Neural progenitor cell (in vitro differentiated cells): ENCODE results near the gene CRYM. TPM values are rescaled to one million over a fixed set of nuclear protein-coding genes. Genes with fewer than 3 reads are reported as not detected.
"Not testable (repeated sequence)": the region's sequence is repeated elsewhere in the genome, so short reads cannot be mapped to it uniquely, and the experiment has no call there.

Source experiments
- DNase-seq: peaks from one replicate; pipeline ENCODE4 v3.0.0-alpha.2; 2016; ENCODE audit warnings: low spot score
- H2AFZ ChIP-seq: fragments of 200-600 bp; sonication (generic); replicated peaks from 2 replicates; pipeline ENCODE4 v1.6.1; 2016; ENCODE audit warnings: antibody characterized with exemption
- H3F3A ChIP-seq: fragments of 200-600 bp; sonication (generic); 2 replicates; pipeline ENCODE4 v1.6.1; 2016; ENCODE audit warnings: antibody characterized with exemption, low read depth
- H3K27ac ChIP-seq: fragments of 200-600 bp; sonication (generic); 2 replicates; pipeline ENCODE4 v1.5.1; 2016; ENCODE audit warnings: mild to moderate bottlenecking
- H3K27me3 ChIP-seq: fragments of 200-600 bp; sonication (generic); 2 replicates; pipeline ENCODE4 v1.6.1; 2016; ENCODE audit warnings: mild to moderate bottlenecking, moderate library complexity
- H3K36me3 ChIP-seq: fragments of 200-600 bp; sonication (generic); 2 replicates; pipeline ENCODE4 v1.5.1; 2016
- H3K4me1 ChIP-seq: fragments of 200-600 bp; sonication (generic); 2 replicates; pipeline ENCODE4 v1.6.1; 2016; ENCODE audit warnings: mixed run types
- H3K4me2 ChIP-seq: fragments of 200-600 bp; sonication (generic); 2 replicates; pipeline ENCODE4 v1.6.1; 2016
- H3K4me3 ChIP-seq: fragments of 200-600 bp; sonication (generic); 2 replicates; pipeline ENCODE4 v1.5.1; 2016
- H3K79me2 ChIP-seq: fragments of 200-600 bp; sonication (generic); 2 replicates; pipeline ENCODE4 v1.6.1; 2016; ENCODE audit warnings: low read depth
- H3K9ac ChIP-seq: fragments of 200-600 bp; sonication (generic); 2 replicates; pipeline ENCODE4 v1.6.1; 2016
- H3K9me3 ChIP-seq: fragments of 200-600 bp; sonication (generic); 2 replicates; pipeline ENCODE4 v1.5.1; 2016; ENCODE audit warnings: low read depth
- H4K20me1 ChIP-seq: fragments of 200-600 bp; sonication (generic); 2 replicates; pipeline ENCODE4 v1.6.1; 2016; ENCODE audit warnings: low read depth
- H3K27ac Mint-ChIP-seq: 3 replicates; pipeline ENCODE4 v1.8.0; 2021; ENCODE audit warnings: mixed read lengths
- H3K27me3 Mint-ChIP-seq: 2 replicates; pipeline ENCODE4 v1.8.0; 2022; ENCODE audit warnings: low read depth, mild to moderate bottlenecking, inconsistent platforms, moderate library complexity, mixed read lengths; ENCODE audit not compliant: insufficient read depth
- H3K36me3 Mint-ChIP-seq: 3 replicates; pipeline ENCODE4 v1.8.0; 2021; ENCODE audit warnings: mixed read lengths
- H3K4me1 Mint-ChIP-seq: 3 replicates; pipeline ENCODE4 v1.8.0; 2021; ENCODE audit warnings: mixed read lengths
- H3K4me3 Mint-ChIP-seq: 3 replicates; pipeline ENCODE4 v1.8.0; 2021; ENCODE audit warnings: mild to moderate bottlenecking, moderate library complexity, mixed read lengths
- H3K9me3 Mint-ChIP-seq: 3 replicates; pipeline ENCODE4 v1.8.0; 2020; ENCODE audit warnings: mixed read lengths
- CTCF ChIP-seq: fragments of 200-600 bp; sonication (generic); IDR thresholded peaks from 2 replicates; pipeline ENCODE4 v1.5.1; 2017; ENCODE audit warnings: antibody characterized with exemption, mild to moderate bottlenecking
- EZH2 ChIP-seq: fragments of 200-600 bp; sonication (generic); IDR thresholded peaks from 2 replicates; pipeline ENCODE4 v1.6.1; 2017; ENCODE audit warnings: antibody characterized with exemption, mild to moderate bottlenecking, moderate library complexity
- EZH2phosphoT487 ChIP-seq: fragments of 200-600 bp; sonication (generic); IDR thresholded peaks from 2 replicates; pipeline ENCODE4 v1.6.1; 2017; ENCODE audit warnings: antibody characterized with exemption
- total RNA-seq: library from RNA; depleted of rRNA; stranded (reverse); fragments of >200 nt; gene quantifications from 2 replicates; pipeline ENCODE4 v1.2.3, GENCODE V29; 2015; ENCODE audit warnings: low replicate concordance

The CRYM gene
- total RNA-seq, 1 donor from 2014 or later: 0.36 TPM

- no peaks in the 10 kb centered on the region for H3F3A ChIP-seq
Measured at GRCh38 chr16:21253470-21253869, 24.6 kb downstream of the CRYM start.

GRCh38 chr16:21250072-21250923, 27.8 kb downstream of the CRYM start:
- Histone ChIP-seq H3K4me1 (no peaks in the 10 kb centered on the region), H3K27ac (no peak overlapping the region), H3K4me2 (no peak overlapping the region), H3K27me3 (no peaks in the 10 kb centered on the region), H3K9me3 (no peaks in the 10 kb centered on the region), H2AFZ (no peak overlapping the region), H3K79me2 (no peaks in the 10 kb centered on the region), H3K4me3 (no peak overlapping the region), H4K20me1 (no peaks in the 10 kb centered on the region), H3F3A (no peaks in the 10 kb centered on the region), H3K36me3 (no peaks in the 10 kb centered on the region), H3K9ac (no peak overlapping the region)
- Mint-ChIP-seq H3K36me3 (no peaks in the 10 kb centered on the region), H3K27me3 (peaks cover 6% of the 10 kb centered on the region), H3K27ac (no peak overlapping the region), H3K9me3 (no peaks in the 10 kb centered on the region), H3K4me1 (no peaks in the 10 kb centered on the region), H3K4me3 (no peak overlapping the region)
- no peak for TF ChIP-seq CTCF
- no peak for TF ChIP-seq EZH2
- no peak for TF ChIP-seq EZH2phosphoT487
- no peak for DNase-seq

More at GRCh38 chr16:21253470-21253869, 24.6 kb downstream of the CRYM start:
- no peaks in the 10 kb centered on the region for H3K9me3 ChIP-seq
- no peaks in the 10 kb centered on the region for H3K36me3 Mint-ChIP-seq
- no peak overlapping the region for H3K27ac ChIP-seq
- H4K20me1 ChIP-seq: no peaks in the 10 kb centered on the region
- DNase-seq: no peak
- H2AFZ ChIP-seq: no peak overlapping the region
- no peak overlapping the region for H3K9ac ChIP-seq
- H3K27me3 Mint-ChIP-seq: peaks cover 12% of the 10 kb centered on the region
- H3K27me3 ChIP-seq: no peaks in the 10 kb centered on the region
- H3K4me2 ChIP-seq: no peak overlapping the region
- H3K27ac Mint-ChIP-seq: no peak overlapping the region
- H3K36me3 ChIP-seq: no peaks in the 10 kb centered on the region
- no peak overlapping the region for H3K4me3 Mint-ChIP-seq
- no peaks in the 10 kb centered on the region for H3K9me3 Mint-ChIP-seq
- H3K79me2 ChIP-seq: no peaks in the 10 kb centered on the region
- TF ChIP-seq EZH2 (no peak), CTCF (no peak), EZH2phosphoT487 (no peak)
- no peak overlapping the region for H3K4me3 ChIP-seq
- no peaks in the 10 kb centered on the region for H3K4me1 Mint-ChIP-seq
- no peaks in the 10 kb centered on the region for H3K4me1 ChIP-seq

GRCh38 chr16:21248179-21248578, 29.9 kb downstream of the CRYM start:
- H2AFZ ChIP-seq: not testable (repeated sequence)

GRCh38 chr16:21244518-21245215, 33.4 kb downstream of the CRYM start:
- Histone ChIP-seq H3K9me3 (no peaks in the 10 kb centered on the region), H3K27me3 (no peaks in the 10 kb centered on the region), H3K4me1 (no peaks in the 10 kb centered on the region), H3F3A (no peaks in the 10 kb centered on the region), H3K4me3 (no peak overlapping the region), H3K4me2 (no peak overlapping the region), H3K36me3 (no peaks in the 10 kb centered on the region), H4K20me1 (no peaks in the 10 kb centered on the region), H3K9ac (no peak overlapping the region), H3K27ac (no peak overlapping the region), H3K79me2 (no peaks in the 10 kb centered on the region), H2AFZ (no peak overlapping the region)
- Mint-ChIP-seq H3K4me1 (no peaks in the 10 kb centered on the region), H3K36me3 (no peaks in the 10 kb centered on the region), H3K27me3 (peaks cover 4% of the 10 kb centered on the region), H3K4me3 (no peak overlapping the region), H3K9me3 (no peaks in the 10 kb centered on the region), H3K27ac (no peak overlapping the region)
- DNase-seq: no peak
- TF ChIP-seq CTCF (no peak), EZH2 (no peak), EZH2phosphoT487 (no peak)

More at GRCh38 chr16:21248179-21248578, 29.9 kb downstream of the CRYM start:
- H3K4me3 ChIP-seq, H3K36me3 Mint-ChIP-seq, H3K27me3 Mint-ChIP-seq, H3K9me3 Mint-ChIP-seq, H3K27me3 ChIP-seq, H3K36me3 ChIP-seq, H3K9me3 ChIP-seq, H3K4me3 Mint-ChIP-seq, H4K20me1 ChIP-seq, DNase-seq, H3K27ac Mint-ChIP-seq, H3K4me2 ChIP-seq, H3K4me1 ChIP-seq, H3K4me1 Mint-ChIP-seq, H3K79me2 ChIP-seq, H3K27ac ChIP-seq, H3K9ac ChIP-seq, H3F3A ChIP-seq: not testable (repeated sequence)
